DND-41 (cell line): ENCODE measurements around the gene CACNA1I.

Experiments
- ATAC-seq: fragments of 200-7000 bp; cut with Tn5 transposase; 3 replicates; pipeline ENCODE4 v1.9.1; 2021; ENCODE audit warnings: low read depth; ENCODE audit not compliant: insufficient read depth
- DNase-seq: peaks from one replicate; pipeline ENCODE4 v3.0.0-alpha.2; 2020
- H2AFZ ChIP-seq: 2 replicates; pipeline ENCODE4 v1.6.0; 2012; ENCODE audit warnings: low read depth, low read length
- H3K27ac ChIP-seq: 2 replicates; pipeline ENCODE4 v1.5.1; 2012; ENCODE audit warnings: low read length, inconsistent platforms
- H3K27me3 ChIP-seq: fragments of 200-600 bp; sonication (generic); 2 replicates; pipeline ENCODE4 v1.6.0; 2012; ENCODE audit warnings: low read length, mild to moderate bottlenecking, inconsistent platforms; ENCODE audit not compliant: insufficient read depth, poor library complexity
- H3K36me3 ChIP-seq: 2 replicates; pipeline ENCODE4 v1.5.1; 2012; ENCODE audit warnings: low read length, inconsistent platforms; ENCODE audit not compliant: insufficient read depth
- H3K4me1 ChIP-seq: 2 replicates; pipeline ENCODE4 v1.5.1; 2012; ENCODE audit warnings: mild to moderate bottlenecking, low read length; ENCODE audit not compliant: insufficient read depth
- H3K4me2 ChIP-seq: 2 replicates; pipeline ENCODE4 v1.6.0; 2012; ENCODE audit warnings: mild to moderate bottlenecking, moderate library complexity, low read length, inconsistent platforms; ENCODE audit not compliant: insufficient read depth
- H3K4me3 ChIP-seq, 2 experiments: fragments of 200-600 bp in 1 of 2; shearing (Covaris generic) in 1 of 2; 2 replicates each; pipeline ENCODE4 v1.5.1; 2012 to 2016; ENCODE audit warnings: inconsistent platforms in 2 of 2, low read length in 2 of 2, mild to moderate bottlenecking in 2 of 2, low read depth in 1 of 2, moderate library complexity in 1 of 2
- H3K79me2 ChIP-seq: 2 replicates; pipeline ENCODE4 v1.6.0; 2012; ENCODE audit warnings: low read length, inconsistent platforms; ENCODE audit not compliant: insufficient read depth
- H3K9ac ChIP-seq: 2 replicates; pipeline ENCODE4 v1.6.0; 2012; ENCODE audit warnings: low read depth, mild to moderate bottlenecking, inconsistent platforms, low read length, moderate library complexity
- H3K9me3 ChIP-seq: 2 replicates; pipeline ENCODE4 v1.5.1; 2012; ENCODE audit warnings: low read length, moderate library complexity, mild to moderate bottlenecking, inconsistent platforms; ENCODE audit not compliant: insufficient read depth, severe bottlenecking
- H4K20me1 ChIP-seq: 2 replicates; pipeline ENCODE4 v1.6.0; 2012; ENCODE audit warnings: low read length; ENCODE audit not compliant: insufficient read depth
- EZH2 ChIP-seq: IDR thresholded peaks from 3 replicates; pipeline ENCODE4 v1.6.1; 2012; ENCODE audit warnings: borderline replicate concordance, low read depth, mild to moderate bottlenecking, moderate library complexity, low read length, inconsistent platforms; ENCODE audit not compliant: severe bottlenecking
- TF ChIP-seq, protein P1 (sequence below): IDR thresholded peaks from 2 replicates; pipeline ENCODE4 v1.5.1; 2012; ENCODE audit warnings: borderline replicate concordance, low read length, moderate library complexity, mild to moderate bottlenecking; ENCODE audit not compliant: poor library complexity, severe bottlenecking; ENCODE audit errors: extremely low read depth

Gene CACNA1I

DNA sequence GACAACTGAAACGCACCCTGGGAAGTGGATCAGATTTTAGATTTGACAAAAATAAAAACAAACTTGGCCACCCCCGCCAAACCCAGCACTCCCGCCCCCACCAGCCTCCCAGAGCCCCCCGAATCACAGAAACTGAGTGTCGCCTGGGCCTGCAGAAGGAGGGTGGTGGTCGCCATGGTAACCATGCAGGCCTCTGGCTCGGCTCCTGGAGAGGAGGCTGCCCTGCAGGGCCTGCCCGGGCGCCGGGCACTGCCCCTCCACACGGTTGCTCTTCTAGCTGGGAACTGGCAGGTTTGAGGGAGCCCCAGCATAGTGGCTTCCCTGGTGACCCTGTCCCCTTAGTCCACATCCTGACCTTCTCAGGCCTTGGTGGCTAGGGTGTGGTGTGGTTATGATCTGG, 19.3 kb downstream of the CACNA1I start:
- H4K20me1 ChIP-seq, result no peaks in the 10 kb centered on the region; the same call in 1 of the 2 replicates
- H3K79me2 ChIP-seq, result no peaks in the 10 kb centered on the region
- no peak overlapping the region for H3K9ac ChIP-seq
- H2AFZ ChIP-seq, result no peak overlapping the region
- H3K4me1 ChIP-seq, result no peaks in the 10 kb centered on the region
- DNase-seq, result no peak
- no peaks in the 10 kb centered on the region for H3K36me3 ChIP-seq
- no peaks in the 10 kb centered on the region for H3K9me3 ChIP-seq
- no peak for TF ChIP-seq EZH2
- TF ChIP-seq, protein P1, sequence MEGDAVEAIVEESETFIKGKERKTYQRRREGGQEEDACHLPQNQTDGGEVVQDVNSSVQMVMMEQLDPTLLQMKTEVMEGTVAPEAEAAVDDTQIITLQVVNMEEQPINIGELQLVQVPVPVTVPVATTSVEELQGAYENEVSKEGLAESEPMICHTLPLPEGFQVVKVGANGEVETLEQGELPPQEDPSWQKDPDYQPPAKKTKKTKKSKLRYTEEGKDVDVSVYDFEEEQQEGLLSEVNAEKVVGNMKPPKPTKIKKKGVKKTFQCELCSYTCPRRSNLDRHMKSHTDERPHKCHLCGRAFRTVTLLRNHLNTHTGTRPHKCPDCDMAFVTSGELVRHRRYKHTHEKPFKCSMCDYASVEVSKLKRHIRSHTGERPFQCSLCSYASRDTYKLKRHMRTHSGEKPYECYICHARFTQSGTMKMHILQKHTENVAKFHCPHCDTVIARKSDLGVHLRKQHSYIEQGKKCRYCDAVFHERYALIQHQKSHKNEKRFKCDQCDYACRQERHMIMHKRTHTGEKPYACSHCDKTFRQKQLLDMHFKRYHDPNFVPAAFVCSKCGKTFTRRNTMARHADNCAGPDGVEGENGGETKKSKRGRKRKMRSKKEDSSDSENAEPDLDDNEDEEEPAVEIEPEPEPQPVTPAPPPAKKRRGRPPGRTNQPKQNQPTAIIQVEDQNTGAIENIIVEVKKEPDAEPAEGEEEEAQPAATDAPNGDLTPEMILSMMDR, result no peak
- H3K27ac ChIP-seq, result no peak overlapping the region
- no peak overlapping the region for H3K4me3 ChIP-seq
- H3K4me2 ChIP-seq, result no peak overlapping the region
- no peak for ATAC-seq
- H3K27me3 ChIP-seq, result no peaks in the 10 kb centered on the region

DNA sequence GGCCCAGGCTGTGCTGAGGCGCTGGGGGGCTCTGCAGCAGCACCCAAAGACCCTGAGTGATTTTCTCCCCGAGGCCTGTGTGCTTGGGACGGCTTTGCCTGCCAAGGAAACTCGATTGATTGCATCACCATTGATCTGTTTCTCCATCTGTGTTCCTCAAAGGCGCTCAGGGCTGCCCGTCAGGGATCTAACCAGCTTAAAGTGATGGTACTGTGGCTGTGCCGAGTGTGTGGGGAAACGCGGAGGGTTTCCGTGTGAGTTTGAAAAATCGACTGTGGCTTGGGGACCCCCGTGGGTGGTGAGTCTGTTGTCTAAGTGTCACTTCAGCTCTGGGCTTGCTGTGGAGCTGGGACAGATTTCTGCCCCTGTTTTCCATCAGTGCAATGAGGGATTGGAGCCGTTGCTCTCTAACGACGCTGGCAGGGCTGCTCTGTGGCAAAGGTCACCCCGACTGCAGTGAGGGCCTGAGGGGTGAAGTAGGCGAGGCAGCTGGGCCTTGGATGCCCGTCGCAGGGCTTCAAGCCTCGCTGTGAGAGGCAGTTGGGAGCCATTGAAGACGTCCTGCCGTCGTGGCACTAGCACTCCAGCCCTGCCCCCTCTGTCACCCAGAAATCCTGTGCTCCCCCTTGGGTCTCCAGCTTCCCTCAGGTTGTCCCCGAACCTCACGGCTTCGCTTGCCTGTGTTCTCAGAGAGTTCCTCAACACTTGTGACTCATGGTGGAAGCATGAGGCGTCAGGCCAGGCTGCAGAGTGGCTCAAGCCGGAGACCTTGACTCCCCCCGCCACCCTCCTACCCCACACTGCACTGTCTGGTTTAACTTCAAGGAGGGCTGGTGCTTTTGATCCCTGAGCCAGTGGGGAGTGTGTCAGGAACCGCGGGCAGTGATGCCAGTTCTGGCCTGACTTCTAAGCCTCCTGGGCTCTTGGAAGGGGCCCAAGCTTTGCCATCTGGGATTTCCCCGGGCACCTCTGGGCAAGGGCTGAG, 21.8 kb downstream of the CACNA1I start:
- Histone ChIP-seq H2AFZ (no peak overlapping the region), H3K4me2 (no peak overlapping the region), H3K4me1 (no peaks in the 10 kb centered on the region), H3K9ac (no peak overlapping the region), H4K20me1 (no peaks in the 10 kb centered on the region), H3K4me3 (no peak overlapping the region), H3K79me2 (no peaks in the 10 kb centered on the region), H3K36me3 (no peaks in the 10 kb centered on the region), H3K27ac (no peak overlapping the region), H3K27me3 (no peaks in the 10 kb centered on the region), H3K9me3 (no peaks in the 10 kb centered on the region)
- TF ChIP-seq EZH2, result no peak
- TF ChIP-seq, protein P1, result no peak
- DNase-seq, result no peak
- ATAC-seq, result no peak

- H3K4me1 ChIP-seq, result no peaks in the 10 kb centered on the region
- no peaks in the 10 kb centered on the region for H3K36me3 ChIP-seq
- DNase-seq, result no peak
- no peaks in the 10 kb centered on the region for H3K79me2 ChIP-seq
- no peak overlapping the region for H3K27ac ChIP-seq
- TF ChIP-seq, protein P1, result no peak
- no peak for TF ChIP-seq EZH2
- no peaks in the 10 kb centered on the region for H4K20me1 ChIP-seq
- no peaks in the 10 kb centered on the region for H3K27me3 ChIP-seq
- no peak overlapping the region for H3K4me3 ChIP-seq
- H3K9me3 ChIP-seq, result no peaks in the 10 kb centered on the region
- no peak overlapping the region for H3K9ac ChIP-seq
- ATAC-seq, result no peak
- H3K4me2 ChIP-seq, result no peak overlapping the region
- no peak overlapping the region for H2AFZ ChIP-seq
Measured at GRCh38 chr22:39593066-39593930, 22.7 kb downstream of the CACNA1I start.
